Thoracic aorta (tissue), 2 donors: ENCODE measurements around the gene IQCB1. TPM values are rescaled to one million over a fixed set of nuclear protein-coding genes. Genes with fewer than 3 reads are reported as not detected.
"Not testable (repeated sequence)": the region's sequence is repeated elsewhere in the genome, so short reads cannot be mapped to it uniquely, and the experiment has no call there.

Experiments
- ATAC-seq: fragments of 150-250 bp; one replicate; pipeline ENCODE4 v1.8.0; 2017; ENCODE audit warnings: low read depth; ENCODE audit not compliant: insufficient number of reproducible peaks, low FRiP score
- DNase-seq: peaks from one replicate; pipeline ENCODE4 v3.0.0-alpha.2; 2020; ENCODE audit warnings: low spot score
- H3K27ac ChIP-seq, 2 donors: fragments of 200-600 bp; sonication (generic); 1 replicate in 1 of 2; 2 replicates in 1 of 2; pipeline ENCODE4 v1.5.1; 2016; ENCODE audit warnings: mild to moderate bottlenecking in 2 of 2, moderate library complexity in 2 of 2
- H3K27me3 ChIP-seq: fragments of 200-600 bp; sonication (generic); replicated peaks from 2 replicates; pipeline ENCODE4 v1.6.0; 2016; ENCODE audit warnings: mild to moderate bottlenecking; ENCODE audit not compliant: insufficient read depth
- H3K36me3 ChIP-seq: fragments of 200-600 bp; sonication (generic); one replicate; pipeline ENCODE4 v1.5.1; 2016
- H3K4me1 ChIP-seq, 2 donors: fragments of 200-600 bp; sonication (generic); 1 replicate in 1 of 2; 2 replicates in 1 of 2; pipeline versions ENCODE4 v1.5.1 to v1.6.0; 2016; ENCODE audit warnings: low read depth in 2 of 2, mild to moderate bottlenecking in 1 of 2; ENCODE audit not compliant: control insufficient read depth in 1 of 2
- H3K4me3 ChIP-seq: fragments of 200-600 bp; sonication (generic); 2 replicates; pipeline ENCODE4 v1.5.1; 2016; ENCODE audit warnings: mild to moderate bottlenecking
- H3K9me3 ChIP-seq: fragments of 200-600 bp; sonication (generic); 2 replicates; pipeline ENCODE4 v1.5.1; 2016
- total RNA-seq, 2 donors: library from RNA; depleted of rRNA; stranded (reverse); fragments of >200 nt; gene quantifications; one replicate each; pipeline versions ENCODE4 v1.1.0 to v1.2.3, GENCODE V29; 2016
- TF ChIP-seq, protein P1 (sequence below): fragments of 200-600 bp; sonication (generic); IDR thresholded peaks from one replicate; pipeline ENCODE4 v1.5.1; 2019; ENCODE audit warnings: antibody characterized with exemption

The IQCB1 gene
- total RNA-seq, 2 donors from 2014 or later: 19.3 to 28.4 TPM

DNA sequence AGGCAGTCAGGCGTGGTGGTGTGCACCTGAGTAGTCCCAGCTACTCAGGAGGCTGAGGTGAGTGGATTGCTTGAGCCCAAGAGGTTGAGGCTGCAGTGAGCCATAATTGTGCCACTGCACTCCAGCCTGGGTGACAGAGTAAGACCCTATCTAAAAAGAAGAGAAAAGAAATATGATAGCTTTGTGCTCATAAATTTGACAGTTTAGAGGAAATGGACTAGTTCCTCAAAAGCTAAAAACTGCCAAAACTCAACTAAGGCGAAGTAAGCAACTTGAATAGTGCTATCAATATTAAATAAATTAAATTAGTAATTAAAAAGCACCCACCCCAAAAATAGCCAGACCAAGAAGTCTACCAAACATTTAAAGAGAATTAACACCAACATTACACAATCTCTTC, 34.9 kb upstream of the IQCB1 start:
- ATAC-seq (no peak), DNase-seq (no peak)
- Histone ChIP-seq H3K4me1 (no peaks in the 10 kb centered on the region), H3K27me3 (no peaks in the 10 kb centered on the region), H3K9me3 (no peaks in the 10 kb centered on the region), H3K27ac (no peak overlapping the region), H3K36me3 (no peaks in the 10 kb centered on the region), H3K4me3 (no peak overlapping the region)
- TF ChIP-seq, protein P1, sequence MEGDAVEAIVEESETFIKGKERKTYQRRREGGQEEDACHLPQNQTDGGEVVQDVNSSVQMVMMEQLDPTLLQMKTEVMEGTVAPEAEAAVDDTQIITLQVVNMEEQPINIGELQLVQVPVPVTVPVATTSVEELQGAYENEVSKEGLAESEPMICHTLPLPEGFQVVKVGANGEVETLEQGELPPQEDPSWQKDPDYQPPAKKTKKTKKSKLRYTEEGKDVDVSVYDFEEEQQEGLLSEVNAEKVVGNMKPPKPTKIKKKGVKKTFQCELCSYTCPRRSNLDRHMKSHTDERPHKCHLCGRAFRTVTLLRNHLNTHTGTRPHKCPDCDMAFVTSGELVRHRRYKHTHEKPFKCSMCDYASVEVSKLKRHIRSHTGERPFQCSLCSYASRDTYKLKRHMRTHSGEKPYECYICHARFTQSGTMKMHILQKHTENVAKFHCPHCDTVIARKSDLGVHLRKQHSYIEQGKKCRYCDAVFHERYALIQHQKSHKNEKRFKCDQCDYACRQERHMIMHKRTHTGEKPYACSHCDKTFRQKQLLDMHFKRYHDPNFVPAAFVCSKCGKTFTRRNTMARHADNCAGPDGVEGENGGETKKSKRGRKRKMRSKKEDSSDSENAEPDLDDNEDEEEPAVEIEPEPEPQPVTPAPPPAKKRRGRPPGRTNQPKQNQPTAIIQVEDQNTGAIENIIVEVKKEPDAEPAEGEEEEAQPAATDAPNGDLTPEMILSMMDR: no peak

DNA sequence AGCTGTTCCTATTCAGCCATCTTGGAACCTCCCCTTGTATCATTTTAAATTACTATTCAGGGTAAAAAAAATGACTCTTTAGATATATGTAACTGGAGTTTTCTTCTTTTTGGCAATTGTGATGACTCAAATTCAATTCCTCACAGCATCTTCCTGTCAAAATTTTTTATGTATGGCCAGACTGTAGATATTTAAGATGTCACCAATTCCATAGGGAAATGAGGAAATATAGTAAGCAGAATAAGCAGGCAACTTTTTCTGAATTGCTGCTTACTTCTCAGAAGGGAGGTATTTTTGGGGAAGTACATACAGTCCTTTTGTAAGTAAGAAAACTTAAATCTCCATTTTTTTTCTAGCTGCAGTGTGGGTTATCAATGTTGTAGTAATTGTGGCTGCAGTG, 28.9 kb upstream of the IQCB1 start:
- TF ChIP-seq, protein P1: no peak
- ATAC-seq: no peak
- no peak overlapping the region for H3K27ac ChIP-seq
- H3K4me1 ChIP-seq: no peaks in the 10 kb centered on the region
- no peaks in the 10 kb centered on the region for H3K27me3 ChIP-seq
- no peak overlapping the region for H3K4me3 ChIP-seq
- no peaks in the 10 kb centered on the region for H3K36me3 ChIP-seq
- H3K9me3 ChIP-seq: no peaks in the 10 kb centered on the region
- no peak for DNase-seq

DNA sequence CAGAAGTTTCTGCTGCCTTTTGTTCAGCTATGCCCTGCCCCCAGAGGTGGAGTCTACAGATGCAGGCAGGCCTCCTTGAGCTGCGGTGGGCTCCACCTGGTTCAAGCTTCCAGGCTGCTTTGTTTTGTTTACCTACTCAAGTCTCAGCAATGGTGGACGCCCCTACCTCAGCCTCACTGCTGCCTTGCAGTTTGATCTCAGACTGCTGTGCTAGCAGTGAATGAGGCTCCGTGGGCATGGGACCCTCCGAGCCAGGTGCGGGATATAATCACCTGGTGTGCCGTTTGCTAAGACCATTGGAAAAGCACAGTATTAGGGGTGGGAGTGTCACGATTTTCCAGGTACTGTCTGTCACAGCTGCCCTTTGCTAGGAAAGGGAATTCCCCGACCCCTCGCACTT, 28.4 kb upstream of the IQCB1 start:
- DNase-seq, H3K9me3 ChIP-seq, ATAC-seq, H3K27ac ChIP-seq, H3K4me3 ChIP-seq, H3K27me3 ChIP-seq, H3K36me3 ChIP-seq, H3K4me1 ChIP-seq: not testable (repeated sequence)

- not testable (repeated sequence) for H3K4me3 ChIP-seq, DNase-seq, H3K36me3 ChIP-seq, ATAC-seq, H3K4me1 ChIP-seq, H3K27ac ChIP-seq, H3K27me3 ChIP-seq, H3K9me3 ChIP-seq
Measured at GRCh38 chr3:121857778-121858177, 22.9 kb upstream of the IQCB1 start.

DNA sequence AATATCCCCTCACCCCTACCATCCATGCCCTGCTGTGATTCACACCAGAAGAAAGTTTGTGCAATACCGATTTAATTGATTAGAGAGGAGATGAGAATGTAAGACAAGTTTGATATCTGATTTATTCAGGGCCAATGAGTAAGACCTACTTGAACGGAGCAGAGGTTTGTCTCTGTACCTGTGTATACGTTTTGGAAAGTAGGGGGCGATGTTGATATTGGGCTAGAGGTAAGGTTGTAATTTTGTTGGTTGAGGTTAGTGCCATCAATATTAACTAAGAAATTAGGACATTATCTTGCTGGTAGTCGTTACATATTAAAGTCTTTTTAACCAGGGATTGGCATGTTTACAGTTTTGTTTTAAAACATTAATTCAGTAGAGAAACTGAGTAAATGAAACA, 20.7 kb upstream of the IQCB1 start:
- Histone ChIP-seq H3K4me3 (no peak overlapping the region), H3K27me3 (no peaks in the 10 kb centered on the region), H3K9me3 (no peaks in the 10 kb centered on the region), H3K4me1 (no peaks in the 10 kb centered on the region), H3K36me3 (no peaks in the 10 kb centered on the region), H3K27ac (no peak overlapping the region)
- no peak for ATAC-seq
- no peak for DNase-seq
- TF ChIP-seq, protein P1: no peak

DNA sequence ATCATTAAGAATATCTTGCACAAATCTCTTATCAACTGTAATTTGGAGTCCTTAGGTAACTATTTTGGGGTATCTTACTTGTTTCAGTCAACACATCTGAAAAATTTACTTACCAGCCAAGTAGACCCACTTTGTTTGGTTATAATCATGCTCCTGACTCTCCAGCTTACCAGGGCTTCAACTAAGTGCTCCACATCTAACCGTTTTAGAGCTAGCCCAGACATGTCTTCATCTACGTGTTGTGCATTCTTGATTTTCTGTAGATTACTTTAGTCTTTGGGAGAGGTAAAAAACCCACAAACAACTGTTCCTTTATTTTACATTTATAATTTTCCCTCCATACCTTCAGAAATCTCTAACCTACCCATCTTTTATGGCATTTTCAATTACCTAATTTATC, 17.4 kb upstream of the IQCB1 start:
- no peak overlapping the region for H3K27ac ChIP-seq
- no peaks in the 10 kb centered on the region for H3K27me3 ChIP-seq
- no peaks in the 10 kb centered on the region for H3K36me3 ChIP-seq
- H3K9me3 ChIP-seq: no peaks in the 10 kb centered on the region
- H3K4me3 ChIP-seq: no peak overlapping the region
- TF ChIP-seq, protein P1: no peak
- DNase-seq (no peak), ATAC-seq (no peak)
- H3K4me1 ChIP-seq: no peaks in the 10 kb centered on the region
